Stimulated activated CD4-positive, alpha-beta T cell treated with anti-CD3 and anti-CD28 coated beads, Interleukin-15, amount 100 ng/mL, for 48 hours (primary cell): Measurements from ENCODE around the gene RAG1.
A peak's percentile ranks its signal among the peaks of the same experiment; 100 is the strongest.
"Not testable (repeated sequence)": the region's sequence is repeated elsewhere in the genome, so short reads cannot be mapped to it uniquely, and the experiment has no call there.

ENCODE experiments used
- DNase-seq, 2 donors: peaks; one replicate each; pipeline ENCODE4 v3.0.0-alpha.2; 2020; ENCODE audit warnings: low read depth in 2 of 2

The RAG1 gene

DNA sequence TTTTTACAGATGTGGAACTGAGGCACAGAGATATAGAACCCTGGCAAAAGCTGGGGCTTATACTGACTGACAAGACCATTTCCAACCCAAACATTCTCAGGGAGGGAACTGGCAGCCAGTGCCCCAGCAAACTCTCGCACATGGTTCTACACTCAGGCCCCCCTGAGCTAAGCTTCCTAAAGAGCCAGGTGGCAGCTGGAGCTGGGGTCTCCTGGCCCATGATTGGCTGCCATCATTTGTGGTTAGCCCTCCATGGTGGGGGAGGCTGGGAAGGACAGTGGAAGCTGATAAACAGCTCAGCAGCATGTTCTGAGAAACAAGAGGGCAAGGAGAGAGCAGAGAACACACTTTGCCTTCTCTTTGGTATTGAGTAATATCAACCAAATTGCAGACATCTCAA is at the start of gene RAG1:
Gene RAG1, plus strand, starts transcription at position 314 of the 400 bp plus-strand sequence. CDS start 5,298 bp downstream, outside the sequence.
- no peak for DNase-seq

DNA sequence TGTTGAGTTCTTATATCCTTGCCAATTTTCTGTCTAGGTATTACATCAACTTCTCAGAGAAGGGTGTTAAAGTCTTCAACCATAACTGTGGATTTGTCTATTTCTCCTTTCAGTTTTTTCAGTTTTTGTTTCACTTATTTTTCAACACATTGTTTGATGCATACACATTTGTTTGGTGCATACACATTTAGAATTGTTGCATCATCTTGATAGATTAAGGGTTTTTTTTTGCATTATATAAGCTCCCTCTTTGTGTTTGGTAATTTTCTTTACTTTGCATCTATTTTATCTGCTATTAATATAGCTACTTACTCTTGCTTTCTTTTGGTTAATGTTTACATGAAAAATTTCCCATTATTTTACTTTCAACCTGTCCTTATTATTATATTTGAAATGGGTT is 37.0 kb upstream of the RAG1 start:
- DNase-seq, result no peak

DNA sequence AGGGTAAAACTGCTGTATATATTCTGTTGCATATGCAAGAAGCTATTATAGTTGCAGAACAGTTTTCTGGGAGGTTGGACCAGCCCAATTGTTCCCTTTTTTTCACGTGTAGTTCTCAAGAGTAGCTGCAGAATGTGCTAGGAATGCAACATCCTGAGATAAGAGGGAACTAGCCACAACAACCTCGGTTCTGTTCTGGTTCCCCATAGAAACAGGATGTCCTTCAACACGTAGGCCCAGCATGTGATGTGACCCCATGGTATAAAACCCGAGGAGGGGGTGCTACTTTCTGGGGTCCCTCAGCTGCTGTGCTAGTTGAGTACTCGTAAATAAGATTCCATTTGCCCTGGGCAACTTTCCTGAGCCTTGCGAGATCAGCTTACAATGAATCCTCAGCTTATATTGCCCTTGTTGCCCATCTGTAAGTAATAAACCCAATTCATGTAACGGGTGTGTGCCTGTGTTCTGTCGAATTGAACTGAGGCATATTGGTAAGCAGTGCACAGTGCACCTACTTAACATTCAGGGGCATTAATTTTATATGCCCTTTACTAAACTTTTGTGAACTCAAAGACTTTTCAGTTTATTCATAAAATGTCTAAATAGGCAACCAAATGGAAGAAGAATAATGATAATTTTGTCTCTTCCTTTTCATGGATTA is 34.7 kb upstream of the RAG1 start:
- no peak for DNase-seq

DNA sequence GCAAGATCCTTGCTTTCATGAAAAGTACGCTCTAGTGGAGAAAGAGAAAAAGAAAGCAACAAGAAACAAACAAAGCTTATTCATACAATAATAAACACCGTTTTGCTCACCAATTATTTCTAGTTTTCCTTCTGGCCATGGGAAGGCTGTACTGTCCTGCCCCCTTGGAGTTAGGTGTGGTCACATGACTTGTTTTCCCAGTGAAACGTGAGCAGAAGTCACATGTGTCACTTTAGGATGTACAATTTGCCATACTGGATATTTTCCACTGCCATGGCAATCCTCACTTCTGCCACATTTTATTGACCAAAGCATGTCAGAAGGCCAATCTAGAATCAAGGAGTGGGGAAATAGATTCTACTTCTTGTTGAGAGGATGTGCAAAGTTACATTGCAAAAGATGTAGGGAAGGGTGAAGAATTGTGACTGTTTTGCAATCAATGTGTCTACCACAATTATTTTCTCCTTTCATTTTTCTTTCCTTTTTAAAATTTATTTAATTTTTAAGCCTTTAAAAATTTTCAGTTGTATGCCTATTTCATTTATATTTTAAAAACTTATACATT is 33.4 kb upstream of the RAG1 start:
- no peak for DNase-seq

DNA sequence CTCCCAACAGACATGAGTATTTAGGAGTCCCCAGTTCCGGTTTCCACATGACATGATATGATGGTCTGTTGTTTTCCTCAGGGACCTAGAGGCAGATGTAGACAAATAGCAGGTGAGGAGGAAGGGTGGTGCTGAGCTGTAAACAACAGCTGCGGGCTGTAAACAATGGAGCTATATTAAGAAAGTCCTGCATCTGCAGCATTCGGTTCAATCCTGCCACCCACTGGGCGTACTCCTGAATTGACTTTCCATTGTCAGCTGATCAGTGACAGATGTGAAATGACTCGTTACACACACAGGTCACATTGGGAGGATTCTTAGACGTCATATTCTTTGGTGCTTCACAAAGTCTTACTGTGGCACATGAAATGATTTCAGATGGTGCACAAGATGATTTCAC is 26.8 kb upstream of the RAG1 start:
- DNase-seq, result peak; percentile 4 to 8

DNA sequence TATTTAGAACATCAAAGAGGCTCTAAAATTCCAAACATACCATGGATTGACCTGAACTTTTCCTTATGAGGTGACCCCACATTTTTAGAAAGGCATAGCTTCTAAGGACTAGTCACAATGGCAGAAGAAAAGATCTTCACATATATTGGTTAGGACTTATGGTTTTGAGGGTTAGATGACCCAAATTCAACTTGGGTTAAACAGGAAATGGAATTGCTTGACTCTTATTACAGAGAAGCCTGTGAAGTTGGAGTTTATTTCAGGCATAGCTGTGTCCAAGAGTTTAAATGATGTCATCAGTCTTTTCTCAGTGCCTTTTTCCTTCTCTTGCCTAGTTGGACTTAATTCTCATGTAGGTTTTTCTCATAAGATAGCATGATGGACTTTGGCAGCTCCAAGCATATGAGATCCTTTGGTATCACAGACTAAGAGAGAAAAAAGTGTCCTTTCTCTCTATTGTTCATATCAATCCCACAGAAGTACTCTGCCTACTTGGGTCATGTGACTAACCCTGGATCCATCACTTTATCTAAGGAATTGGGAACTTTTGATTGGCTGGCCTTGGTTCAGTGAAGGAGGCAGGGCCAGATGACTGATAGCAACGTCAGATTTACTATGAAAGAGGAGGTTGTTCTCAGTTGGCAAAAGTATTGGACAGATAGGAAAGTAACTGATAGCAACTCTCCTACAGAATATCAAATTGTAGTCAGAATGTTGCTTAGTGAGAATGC is 17.3 kb upstream of the RAG1 start:
- DNase-seq, result no peak

DNA sequence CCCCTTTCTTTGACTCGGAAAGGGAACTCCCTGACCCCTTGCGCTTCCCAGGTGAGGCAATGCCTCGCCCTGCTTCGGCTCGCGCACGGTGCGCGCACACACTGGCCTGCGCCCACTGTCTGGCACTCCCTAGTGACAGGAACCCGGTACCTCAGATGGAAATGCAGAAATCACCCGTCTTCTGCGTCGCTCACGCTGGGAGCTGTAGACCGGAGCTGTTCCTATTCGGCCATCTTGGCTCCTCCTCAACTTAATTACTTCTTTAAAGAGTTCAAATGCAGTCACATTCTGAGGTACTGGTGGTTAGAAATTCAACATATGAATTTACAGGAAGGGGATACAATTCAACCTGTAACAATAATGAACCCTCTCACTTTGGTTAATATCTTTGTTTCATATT is 10.4 kb upstream of the RAG1 start:
- DNase-seq, result not testable (repeated sequence)

DNA sequence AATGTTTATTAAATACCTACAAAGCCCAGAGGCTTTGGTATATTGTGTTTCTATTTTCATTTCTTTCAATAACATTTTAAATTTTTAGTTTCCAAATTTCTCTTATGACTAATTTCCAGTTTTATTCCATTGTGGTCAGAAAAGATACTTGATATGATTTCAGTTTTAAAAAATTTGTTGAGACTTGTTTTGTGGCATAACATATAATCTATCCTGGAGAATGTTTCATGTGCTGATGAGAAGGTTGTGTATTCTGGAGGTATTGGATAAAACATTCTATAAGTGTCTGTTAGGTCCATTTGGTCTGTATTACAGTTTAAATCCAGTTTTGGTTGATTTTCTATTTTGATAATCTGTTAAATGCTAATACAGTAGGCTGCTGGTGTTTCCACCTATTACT is 9.8 kb upstream of the RAG1 start:
- DNase-seq, result no peak

DNA sequence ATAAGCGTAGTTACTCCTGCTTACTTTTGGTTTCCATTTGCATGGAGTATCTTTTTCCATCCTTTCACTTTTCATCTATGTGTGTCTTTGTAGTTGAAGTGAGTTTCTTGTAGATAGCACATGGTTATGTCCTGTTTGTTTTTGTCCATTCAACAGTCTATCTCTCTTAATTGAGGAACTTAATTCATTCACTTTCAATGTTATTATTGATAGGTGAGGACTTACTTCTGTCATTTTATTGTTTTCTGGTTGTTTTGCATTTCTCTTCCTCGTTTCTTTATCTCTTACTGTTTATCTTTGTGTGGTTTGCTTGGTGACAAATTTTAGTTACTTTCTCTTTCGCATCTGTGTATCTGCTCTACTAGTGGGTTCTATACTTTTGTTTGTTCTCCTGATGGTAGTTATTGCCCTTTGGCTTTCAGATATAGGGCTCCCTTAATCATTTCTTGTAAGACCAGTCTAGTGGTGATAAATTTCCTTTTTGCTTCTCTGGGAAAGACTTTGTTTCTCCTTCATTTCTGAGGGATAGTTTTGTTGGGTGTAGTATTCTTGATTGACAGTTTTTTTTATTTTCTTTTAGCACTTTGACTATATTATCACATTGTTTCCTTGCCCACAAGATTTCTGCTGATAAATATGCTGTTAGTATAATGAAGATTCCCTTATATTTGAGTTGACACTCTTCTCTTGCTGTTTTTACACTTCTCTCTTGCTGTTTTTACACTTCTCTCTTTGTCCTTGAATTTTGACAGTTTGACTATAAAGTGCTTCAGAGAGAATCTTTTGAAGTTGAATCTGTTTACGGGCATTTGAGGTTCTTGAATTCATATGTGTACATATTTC is 9.0 kb upstream of the RAG1 start:
- no peak for DNase-seq

DNA sequence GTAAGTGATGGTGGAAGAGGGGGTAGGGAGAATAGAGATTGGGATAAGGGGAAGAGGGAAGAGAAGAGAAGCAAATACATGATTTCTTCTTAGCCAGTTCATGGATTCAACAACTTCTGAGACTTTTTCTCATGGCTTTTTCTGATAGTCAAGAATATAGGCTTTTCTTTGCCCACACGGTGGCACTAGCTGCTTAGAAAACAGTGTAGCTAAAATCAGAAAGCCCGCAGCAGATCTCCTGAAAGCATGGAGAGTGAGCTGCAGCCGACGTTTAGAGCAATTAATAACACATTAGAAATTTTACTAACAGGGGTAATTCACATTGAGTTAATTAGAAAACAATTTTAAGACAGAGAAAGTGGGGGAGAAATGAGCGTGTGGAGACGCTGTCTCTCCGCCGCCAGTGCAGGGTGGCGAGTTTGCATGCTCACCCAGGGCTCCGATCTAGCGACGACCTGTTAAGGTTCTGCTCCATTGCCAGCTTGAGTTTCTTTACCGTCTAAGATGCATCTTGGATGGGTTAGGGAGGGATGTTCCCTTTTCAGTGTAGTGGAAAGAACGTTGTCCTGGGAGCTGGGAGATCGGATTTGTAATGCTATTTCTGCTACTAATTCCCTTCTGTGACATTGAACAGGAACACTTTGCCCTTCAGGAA is 3.3 kb upstream of the RAG1 start:
- DNase-seq, result peak in 1 of 2 donors; percentile 18

DNA sequence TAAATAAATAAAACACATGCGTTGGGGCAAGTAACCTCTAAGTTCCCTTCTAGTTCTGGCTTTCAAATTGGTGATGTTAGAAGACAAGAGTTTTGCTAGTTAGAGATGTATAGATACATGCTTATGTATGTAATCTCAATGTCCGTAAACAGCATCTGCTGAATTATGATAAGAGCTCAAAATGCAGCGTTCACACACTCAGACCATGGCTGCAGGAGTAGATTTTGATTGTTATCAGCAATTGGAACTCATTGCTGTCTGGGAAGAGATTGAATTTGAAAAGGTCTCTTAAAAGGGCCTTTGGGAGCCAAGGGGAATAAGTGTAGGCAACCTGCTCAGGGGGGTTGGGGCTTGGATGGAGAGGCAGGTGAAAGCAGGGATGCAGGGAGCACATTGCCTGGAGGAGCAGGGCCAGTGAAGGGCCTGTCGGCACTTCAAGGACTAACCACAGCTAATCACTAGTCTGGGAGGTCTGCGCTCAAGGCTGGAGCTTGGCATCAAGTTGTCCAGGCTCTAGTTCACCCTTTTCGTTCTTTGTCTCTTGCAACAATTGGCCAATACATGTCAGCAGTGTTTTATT is 2.7 kb upstream of the RAG1 start:
- DNase-seq, result no peak

DNA sequence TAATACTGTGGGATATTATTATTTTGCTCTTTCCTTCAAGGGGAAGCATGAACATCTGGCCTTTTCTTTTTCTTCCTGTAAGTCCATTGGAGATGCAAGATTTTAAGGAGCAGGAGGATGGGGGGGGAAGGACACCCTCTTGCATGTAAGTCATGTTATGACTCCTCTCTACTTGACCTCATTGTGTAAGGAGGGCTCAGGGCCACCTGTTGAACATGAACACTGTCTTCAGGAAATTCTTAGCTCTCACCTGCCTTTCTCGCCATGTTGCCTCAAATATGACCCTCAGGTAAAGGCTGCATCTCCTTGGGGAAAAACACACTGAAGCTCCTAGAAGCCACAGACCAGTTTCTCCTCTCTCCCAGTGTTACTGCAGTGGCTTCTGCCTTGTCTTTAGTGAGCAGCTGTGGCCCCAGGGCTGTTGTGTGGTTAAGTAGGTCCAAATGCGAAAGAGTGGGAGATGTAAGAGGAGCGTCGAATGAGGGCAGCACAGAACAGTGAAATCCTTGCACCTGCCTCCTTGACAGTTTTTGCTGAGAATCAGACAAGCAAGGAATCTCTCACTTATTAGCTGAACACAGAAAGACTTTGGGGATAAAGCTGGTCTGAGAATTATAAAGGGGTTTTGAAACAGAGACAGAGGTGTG is 1.3 kb upstream of the RAG1 start:
- no peak for DNase-seq

DNA sequence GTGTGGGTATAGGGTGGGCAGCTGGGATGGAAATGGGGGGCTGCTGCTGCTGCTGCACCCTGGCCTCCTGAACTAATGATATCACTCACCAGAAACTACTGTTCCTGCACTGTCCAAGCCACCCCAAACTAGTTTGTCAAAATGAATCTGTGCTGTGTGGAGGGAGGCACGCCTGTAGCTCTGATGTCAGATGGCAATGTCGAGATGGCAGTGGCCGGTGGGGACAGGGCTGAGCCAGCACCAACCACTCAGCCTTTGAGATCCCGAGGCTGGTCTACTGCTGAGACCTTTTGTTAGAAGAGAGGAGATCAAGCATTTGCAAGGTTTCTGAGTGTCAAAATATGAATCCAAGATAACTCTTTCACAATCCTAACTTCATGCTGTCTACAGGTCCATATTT is 1.3 kb downstream of the RAG1 start:
- DNase-seq, result no peak

DNA sequence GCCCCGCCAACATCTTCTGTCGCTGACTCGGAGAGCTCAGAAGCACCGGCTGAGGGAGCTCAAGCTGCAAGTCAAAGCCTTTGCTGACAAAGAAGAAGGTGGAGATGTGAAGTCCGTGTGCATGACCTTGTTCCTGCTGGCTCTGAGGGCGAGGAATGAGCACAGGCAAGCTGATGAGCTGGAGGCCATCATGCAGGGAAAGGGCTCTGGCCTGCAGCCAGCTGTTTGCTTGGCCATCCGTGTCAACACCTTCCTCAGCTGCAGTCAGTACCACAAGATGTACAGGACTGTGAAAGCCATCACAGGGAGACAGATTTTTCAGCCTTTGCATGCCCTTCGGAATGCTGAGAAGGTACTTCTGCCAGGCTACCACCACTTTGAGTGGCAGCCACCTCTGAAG is 6.7 kb downstream of the RAG1 start:
- no peak for DNase-seq

DNA sequence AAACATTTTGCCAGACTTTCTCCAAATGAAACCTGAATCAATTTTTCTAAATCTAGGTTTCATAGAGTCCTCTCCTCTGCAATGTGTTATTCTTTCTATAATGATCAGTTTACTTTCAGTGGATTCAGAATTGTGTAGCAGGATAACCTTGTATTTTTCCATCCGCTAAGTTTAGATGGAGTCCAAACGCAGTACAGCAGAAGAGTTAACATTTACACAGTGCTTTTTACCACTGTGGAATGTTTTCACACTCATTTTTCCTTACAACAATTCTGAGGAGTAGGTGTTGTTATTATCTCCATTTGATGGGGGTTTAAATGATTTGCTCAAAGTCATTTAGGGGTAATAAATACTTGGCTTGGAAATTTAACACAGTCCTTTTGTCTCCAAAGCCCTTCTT is 9.6 kb downstream of the RAG1 start:
- no peak for DNase-seq

DNA sequence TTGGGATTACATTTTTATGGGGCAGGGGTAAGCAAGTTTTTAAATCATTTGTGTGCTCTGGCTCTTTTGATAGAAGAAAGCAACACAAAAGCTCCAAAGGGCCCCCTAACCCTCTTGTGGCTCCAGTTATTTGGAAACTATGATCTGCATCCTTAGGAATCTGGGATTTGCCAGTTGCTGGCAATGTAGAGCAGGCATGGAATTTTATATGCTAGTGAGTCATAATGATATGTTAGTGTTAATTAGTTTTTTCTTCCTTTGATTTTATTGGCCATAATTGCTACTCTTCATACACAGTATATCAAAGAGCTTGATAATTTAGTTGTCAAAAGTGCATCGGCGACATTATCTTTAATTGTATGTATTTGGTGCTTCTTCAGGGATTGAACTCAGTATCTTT is 10.1 kb downstream of the RAG1 start:
- no peak for DNase-seq

DNA sequence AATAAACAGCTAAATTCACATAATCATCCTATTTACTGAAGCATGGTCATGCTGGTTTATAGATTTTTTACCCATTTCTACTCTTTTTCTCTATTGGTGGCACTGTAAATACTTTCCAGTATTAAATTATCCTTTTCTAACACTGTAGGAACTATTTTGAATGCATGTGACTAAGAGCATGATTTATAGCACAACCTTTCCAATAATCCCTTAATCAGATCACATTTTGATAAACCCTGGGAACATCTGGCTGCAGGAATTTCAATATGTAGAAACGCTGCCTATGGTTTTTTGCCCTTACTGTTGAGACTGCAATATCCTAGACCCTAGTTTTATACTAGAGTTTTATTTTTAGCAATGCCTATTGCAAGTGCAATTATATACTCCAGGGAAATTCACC is 10.7 kb downstream of the RAG1 start:
- DNase-seq, result no peak

DNA sequence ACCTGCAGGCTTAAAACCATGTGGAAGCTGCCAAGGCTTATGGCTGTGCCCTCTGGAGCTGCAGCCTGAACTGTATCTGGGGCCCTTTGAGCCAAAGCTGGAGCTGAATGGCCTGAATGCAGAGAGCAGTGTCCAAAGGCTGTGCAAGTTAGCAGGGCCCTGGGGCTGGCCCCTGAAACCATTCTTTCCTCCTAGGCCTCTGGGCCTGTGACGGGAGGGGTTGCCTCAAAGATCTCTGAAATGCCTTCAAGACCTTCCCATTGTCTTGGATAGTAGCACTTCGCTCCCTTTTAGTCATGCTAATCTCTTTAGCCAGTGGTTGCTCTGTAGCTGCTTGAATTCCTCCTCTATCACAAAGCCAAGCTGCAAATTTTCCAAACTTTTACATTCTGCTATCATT is 13.7 kb downstream of the RAG1 start:
- DNase-seq, result no peak

DNA sequence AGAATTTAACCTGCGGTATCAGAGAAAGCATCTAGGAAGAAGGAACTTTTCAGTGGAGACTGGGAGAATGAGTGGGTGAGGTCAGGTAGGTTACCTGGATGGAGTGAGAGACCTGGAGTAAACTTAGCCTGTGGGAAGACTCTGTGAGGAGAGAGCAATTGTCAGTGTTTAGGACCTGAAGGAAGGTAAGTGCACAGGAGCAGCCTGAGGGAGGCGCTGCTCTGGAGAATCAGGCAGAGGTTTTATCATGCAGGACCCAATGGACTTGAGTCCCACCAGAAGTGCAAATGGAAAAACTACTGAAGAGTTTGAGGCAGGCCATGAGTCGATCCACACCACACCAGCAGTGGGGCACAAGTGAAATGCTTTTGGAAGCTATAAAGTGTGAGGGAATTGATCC is 15.9 kb downstream of the RAG1 start:
- DNase-seq, result no peak

DNA sequence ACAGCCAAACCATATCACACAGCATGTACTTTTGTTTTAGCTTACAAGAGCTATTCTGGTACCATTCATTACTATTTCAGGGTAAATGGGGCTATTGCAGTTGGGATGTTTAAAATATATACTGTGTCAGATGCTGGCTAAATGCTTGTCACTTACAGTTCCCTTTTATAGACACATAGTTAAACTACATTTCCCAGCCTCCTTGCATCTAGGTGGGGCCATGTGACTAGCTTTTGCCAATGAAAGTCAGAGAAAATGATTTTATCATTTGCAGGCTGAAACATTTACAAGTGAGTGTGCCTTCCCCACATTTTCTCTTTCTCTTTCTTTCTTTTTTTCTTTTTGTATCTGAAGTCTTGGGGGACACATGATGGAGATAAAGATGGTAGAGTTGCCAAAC is 18.7 kb downstream of the RAG1 start:
- no peak for DNase-seq

DNA sequence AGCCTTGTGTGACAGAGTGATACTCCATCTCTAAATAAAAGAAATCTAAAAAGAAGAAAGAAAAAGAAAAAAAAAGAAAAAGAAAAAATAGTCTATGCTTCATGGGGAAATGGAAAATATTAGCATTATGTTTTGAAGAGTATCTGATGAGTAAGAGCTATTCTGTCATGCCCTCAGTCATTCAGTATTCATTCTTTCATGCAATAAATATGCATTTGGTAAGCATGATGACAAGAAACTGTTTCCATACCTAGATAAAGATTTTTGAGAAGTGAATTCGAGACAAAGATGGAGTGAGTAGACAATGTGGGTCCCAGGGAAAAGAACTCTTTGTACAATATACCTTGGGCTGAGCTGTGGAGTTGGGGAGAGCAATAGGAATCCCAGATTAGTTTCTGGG is 20.3 kb downstream of the RAG1 start:
- DNase-seq, result no peak
